Testis (tissue), 2 donors: ENCODE data around the gene CPN1.

Experiments
- POLR2A ChIP-seq: fragments of 450-650 bp; IDR thresholded peaks from one replicate; pipeline ENCODE4 v1.6.1; 2017; ENCODE audit warnings: antibody characterized with exemption, mild to moderate bottlenecking, moderate library complexity
- TF ChIP-seq, protein P1 (sequence below), 3 experiments: fragments of 450-650 bp in 2 of 3; fragments of 200-600 bp in 1 of 3; sonication (generic) in 1 of 3; IDR thresholded peaks; one replicate each; pipeline ENCODE4 v1.5.1; 2016 to 2019; ENCODE audit warnings: antibody characterized with exemption in 3 of 3, mild to moderate bottlenecking in 2 of 3, moderate library complexity in 1 of 3

DNA sequence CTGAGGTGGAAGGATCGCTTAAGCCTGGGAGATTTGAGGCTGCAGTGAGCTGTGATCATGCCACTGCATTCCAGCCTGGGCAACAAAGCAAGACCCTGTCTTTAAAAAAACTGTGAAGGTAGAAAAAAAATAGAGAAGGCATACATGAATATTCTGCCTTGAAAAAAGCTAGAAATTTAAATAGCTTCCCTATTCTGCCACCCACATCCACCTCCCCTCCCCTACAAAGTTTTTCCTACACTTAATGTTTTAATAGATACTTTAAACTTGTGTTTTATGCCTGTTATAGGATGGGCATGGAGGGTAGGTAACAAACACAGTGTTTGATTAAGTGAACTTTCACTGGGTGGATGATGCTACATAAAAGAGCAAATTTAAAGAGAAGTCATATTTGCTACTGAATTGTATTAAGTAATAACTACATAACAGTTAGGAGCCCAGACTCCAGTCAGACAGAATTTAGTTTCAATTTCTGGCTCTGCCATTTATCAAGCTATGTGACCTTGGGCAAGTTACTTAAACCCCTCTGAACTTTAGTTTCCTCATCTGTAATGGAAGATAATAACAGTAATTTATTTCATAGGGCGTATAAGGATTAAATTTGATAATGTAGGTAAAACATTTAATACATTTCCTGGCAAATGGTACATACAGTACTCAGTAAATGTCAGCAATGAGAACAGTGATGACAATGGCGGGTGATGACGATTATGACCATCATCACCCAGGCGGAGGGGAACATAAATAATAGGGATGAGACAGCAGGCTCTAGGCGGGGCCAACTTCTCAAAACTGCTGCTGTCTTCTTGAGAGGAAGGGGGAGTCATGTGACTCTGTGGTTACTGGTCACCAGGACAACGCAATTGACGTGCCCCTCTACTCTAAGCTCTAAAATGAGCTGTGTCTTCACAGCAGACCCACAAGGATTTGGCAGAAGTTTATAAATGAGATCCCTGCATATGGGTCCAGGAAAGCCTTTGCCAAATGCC is 87.7 kb downstream of the CPN1 start:
- TF ChIP-seq, protein P1, sequence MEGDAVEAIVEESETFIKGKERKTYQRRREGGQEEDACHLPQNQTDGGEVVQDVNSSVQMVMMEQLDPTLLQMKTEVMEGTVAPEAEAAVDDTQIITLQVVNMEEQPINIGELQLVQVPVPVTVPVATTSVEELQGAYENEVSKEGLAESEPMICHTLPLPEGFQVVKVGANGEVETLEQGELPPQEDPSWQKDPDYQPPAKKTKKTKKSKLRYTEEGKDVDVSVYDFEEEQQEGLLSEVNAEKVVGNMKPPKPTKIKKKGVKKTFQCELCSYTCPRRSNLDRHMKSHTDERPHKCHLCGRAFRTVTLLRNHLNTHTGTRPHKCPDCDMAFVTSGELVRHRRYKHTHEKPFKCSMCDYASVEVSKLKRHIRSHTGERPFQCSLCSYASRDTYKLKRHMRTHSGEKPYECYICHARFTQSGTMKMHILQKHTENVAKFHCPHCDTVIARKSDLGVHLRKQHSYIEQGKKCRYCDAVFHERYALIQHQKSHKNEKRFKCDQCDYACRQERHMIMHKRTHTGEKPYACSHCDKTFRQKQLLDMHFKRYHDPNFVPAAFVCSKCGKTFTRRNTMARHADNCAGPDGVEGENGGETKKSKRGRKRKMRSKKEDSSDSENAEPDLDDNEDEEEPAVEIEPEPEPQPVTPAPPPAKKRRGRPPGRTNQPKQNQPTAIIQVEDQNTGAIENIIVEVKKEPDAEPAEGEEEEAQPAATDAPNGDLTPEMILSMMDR (IDR thresholded peaks at IDR 0.05) = no peak
- no peak for TF ChIP-seq POLR2A
